ENCODE measurements around the gene KIR3DL1.
"Not testable (repeated sequence)": the region's sequence is repeated elsewhere in the genome, so short reads cannot be mapped to it uniquely, and the experiment has no call there.

The KIR3DL1 gene

DNA sequence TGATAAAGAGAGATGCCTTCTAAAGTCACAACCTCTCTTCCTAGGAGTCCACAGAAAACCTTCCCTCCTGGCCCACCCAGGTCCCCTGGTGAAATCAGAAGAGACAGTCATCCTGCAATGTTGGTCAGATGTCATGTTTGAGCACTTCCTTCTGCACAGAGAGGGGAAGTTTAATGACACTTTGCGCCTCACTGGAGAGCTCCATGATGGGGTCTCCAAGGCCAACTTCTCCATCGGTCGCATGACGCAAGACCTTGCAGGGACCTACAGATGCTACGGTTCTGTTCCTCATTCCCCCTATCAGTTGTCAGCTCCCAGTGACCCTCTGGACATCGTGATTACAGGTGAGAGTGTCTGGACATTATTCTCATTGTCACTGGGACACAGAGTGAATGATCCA lies 28.1 kb upstream of the KIR3DL1 start:
- H3K27ac ChIP-seq (ENCODE audit: poor library complexity, severe bottlenecking); H3K9me3 ChIP-seq (ENCODE audit: severe bottlenecking); H3K36me3 ChIP-seq (ENCODE audit: low read depth); H3K4me3 ChIP-seq (ENCODE audit: severe bottlenecking); DNase-seq (ENCODE audit: low spot score); H3K4me1 ChIP-seq (ENCODE audit: insufficient read depth, poor library complexity, severe bottlenecking); ATAC-seq (ENCODE audit: low read depth); H3K27me3 ChIP-seq (ENCODE audit: insufficient read depth, poor library complexity, severe bottlenecking): not testable (repeated sequence)

DNA sequence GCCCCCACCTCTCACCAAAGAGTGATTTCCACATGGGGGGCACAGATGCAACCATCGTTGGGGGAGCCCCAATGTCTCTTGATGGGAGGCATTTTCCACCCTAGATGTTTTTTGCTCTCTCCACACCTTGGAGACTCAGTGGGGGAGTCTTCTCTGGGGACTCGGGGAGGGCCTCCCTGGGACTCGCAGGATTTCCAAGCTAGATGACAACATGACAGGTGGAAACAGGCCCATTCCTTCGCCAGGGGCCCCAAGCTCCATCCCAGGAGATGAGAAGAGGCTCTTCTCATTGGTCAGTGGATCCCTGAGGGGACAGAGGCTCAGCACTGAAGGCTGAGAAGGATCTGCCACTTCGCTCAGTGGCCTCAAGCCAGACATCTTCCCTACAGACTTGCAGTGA lies 25.6 kb upstream of the KIR3DL1 start:
- Histone ChIP-seq H3K27me3 (ENCODE audit: insufficient read depth, poor library complexity, severe bottlenecking) (no peaks in the 10 kb centered on the region), H3K4me3 (ENCODE audit: severe bottlenecking) (no peak overlapping the region), H3K27ac (ENCODE audit: poor library complexity, severe bottlenecking) (no peak overlapping the region), H3K9me3 (ENCODE audit: severe bottlenecking) (no peaks in the 10 kb centered on the region), H3K36me3 (ENCODE audit: low read depth) (no peaks in the 10 kb centered on the region), H3K4me1 (ENCODE audit: insufficient read depth, poor library complexity, severe bottlenecking) (no peaks in the 10 kb centered on the region)
- DNase-seq (ENCODE audit: low spot score) (no peak), ATAC-seq (ENCODE audit: low read depth) (no peak)
- TF ChIP-seq, protein P1, sequence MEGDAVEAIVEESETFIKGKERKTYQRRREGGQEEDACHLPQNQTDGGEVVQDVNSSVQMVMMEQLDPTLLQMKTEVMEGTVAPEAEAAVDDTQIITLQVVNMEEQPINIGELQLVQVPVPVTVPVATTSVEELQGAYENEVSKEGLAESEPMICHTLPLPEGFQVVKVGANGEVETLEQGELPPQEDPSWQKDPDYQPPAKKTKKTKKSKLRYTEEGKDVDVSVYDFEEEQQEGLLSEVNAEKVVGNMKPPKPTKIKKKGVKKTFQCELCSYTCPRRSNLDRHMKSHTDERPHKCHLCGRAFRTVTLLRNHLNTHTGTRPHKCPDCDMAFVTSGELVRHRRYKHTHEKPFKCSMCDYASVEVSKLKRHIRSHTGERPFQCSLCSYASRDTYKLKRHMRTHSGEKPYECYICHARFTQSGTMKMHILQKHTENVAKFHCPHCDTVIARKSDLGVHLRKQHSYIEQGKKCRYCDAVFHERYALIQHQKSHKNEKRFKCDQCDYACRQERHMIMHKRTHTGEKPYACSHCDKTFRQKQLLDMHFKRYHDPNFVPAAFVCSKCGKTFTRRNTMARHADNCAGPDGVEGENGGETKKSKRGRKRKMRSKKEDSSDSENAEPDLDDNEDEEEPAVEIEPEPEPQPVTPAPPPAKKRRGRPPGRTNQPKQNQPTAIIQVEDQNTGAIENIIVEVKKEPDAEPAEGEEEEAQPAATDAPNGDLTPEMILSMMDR (IDR thresholded peaks at IDR 0.05; ENCODE audit: poor library complexity, severe bottlenecking): no peak

DNA sequence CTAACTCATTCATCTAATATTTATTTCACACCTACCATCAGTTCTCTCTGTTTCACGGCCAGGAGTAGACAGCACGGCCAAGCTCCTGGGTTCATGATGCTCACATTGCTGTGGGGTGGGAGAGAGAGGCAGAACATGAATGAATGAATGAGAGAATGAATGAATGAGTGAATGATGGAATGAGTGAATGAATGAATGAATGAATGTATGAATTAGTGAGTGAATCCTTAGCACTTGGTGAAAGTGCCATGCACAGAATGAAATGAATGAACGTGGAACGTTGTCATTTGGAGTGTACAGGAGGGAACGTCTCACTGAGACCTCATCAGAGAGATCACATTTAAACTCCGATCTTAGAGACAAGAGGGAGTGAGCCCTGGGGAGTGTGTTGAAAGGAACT lies 24.8 kb upstream of the KIR3DL1 start:
- Histone ChIP-seq H3K4me3 (ENCODE audit: severe bottlenecking) (no peak overlapping the region), H3K9me3 (ENCODE audit: severe bottlenecking) (no peaks in the 10 kb centered on the region), H3K4me1 (ENCODE audit: insufficient read depth, poor library complexity, severe bottlenecking) (no peaks in the 10 kb centered on the region), H3K36me3 (ENCODE audit: low read depth) (no peaks in the 10 kb centered on the region), H3K27me3 (ENCODE audit: insufficient read depth, poor library complexity, severe bottlenecking) (no peaks in the 10 kb centered on the region), H3K27ac (ENCODE audit: poor library complexity, severe bottlenecking) (no peak overlapping the region)
- DNase-seq (ENCODE audit: low spot score): no peak
- no peak for ATAC-seq (ENCODE audit: low read depth)
- TF ChIP-seq, protein P1 (IDR thresholded peaks at IDR 0.05; ENCODE audit: poor library complexity, severe bottlenecking): no peak

DNA sequence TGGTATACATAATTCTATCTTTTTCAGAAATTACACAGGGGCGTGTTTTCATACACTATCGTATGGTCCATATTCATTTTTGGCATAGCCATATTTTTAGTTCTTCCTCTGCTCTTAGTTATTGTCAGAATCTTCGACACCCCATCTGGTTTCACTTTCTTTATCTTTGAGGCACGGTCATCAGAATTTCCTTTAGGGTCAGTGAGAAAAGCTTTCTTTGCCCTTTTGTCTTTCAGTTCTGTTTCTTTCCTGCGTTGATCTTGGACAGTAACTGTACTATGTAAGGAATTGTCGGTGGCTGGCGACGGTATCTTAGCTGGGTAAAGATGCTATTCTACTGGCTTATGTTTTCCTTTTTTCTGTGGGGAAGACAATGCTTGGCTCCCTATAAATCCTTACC lies 23.5 kb upstream of the KIR3DL1 start:
- DNase-seq (ENCODE audit: low spot score) (no peak), ATAC-seq (ENCODE audit: low read depth) (no peak)
- H3K27ac ChIP-seq (ENCODE audit: poor library complexity, severe bottlenecking): no peak overlapping the region
- TF ChIP-seq, protein P1 (IDR thresholded peaks at IDR 0.05; ENCODE audit: poor library complexity, severe bottlenecking): no peak
- no peaks in the 10 kb centered on the region for H3K9me3 ChIP-seq (ENCODE audit: severe bottlenecking)
- H3K36me3 ChIP-seq (ENCODE audit: low read depth): no peaks in the 10 kb centered on the region
- no peaks in the 10 kb centered on the region for H3K27me3 ChIP-seq (ENCODE audit: insufficient read depth, poor library complexity, severe bottlenecking)
- H3K4me1 ChIP-seq (ENCODE audit: insufficient read depth, poor library complexity, severe bottlenecking): no peaks in the 10 kb centered on the region
- peak overlapping the region; percentile 12 for H3K4me3 ChIP-seq (ENCODE audit: severe bottlenecking)

DNA sequence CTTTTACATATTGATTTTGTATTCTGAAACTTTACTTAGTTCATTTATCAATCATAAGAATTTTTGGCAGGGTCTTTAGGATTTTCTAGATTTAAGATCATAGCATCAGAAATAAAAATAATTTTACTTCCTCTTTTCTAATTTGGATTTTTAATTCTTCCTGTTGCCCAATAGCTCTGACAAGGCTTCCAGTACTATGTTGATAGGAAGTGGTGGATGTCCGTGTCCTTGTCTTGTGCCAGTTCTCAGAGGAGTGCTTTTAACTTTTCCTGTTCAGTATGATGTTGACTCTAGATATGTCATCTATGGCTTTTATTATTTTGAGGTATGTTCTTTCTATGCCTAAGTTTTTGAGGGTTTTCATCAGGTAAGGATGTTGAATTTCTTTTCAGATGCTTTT lies 20.5 kb upstream of the KIR3DL1 start:
- H3K27ac ChIP-seq (ENCODE audit: poor library complexity, severe bottlenecking): no peak overlapping the region
- H3K27me3 ChIP-seq (ENCODE audit: insufficient read depth, poor library complexity, severe bottlenecking): no peaks in the 10 kb centered on the region
- TF ChIP-seq, protein P1 (IDR thresholded peaks at IDR 0.05; ENCODE audit: poor library complexity, severe bottlenecking): no peak
- no peak for DNase-seq (ENCODE audit: low spot score)
- H3K36me3 ChIP-seq (ENCODE audit: low read depth): no peaks in the 10 kb centered on the region
- no peaks in the 10 kb centered on the region for H3K9me3 ChIP-seq (ENCODE audit: severe bottlenecking)
- ATAC-seq (ENCODE audit: low read depth): no peak
- H3K4me3 ChIP-seq (ENCODE audit: severe bottlenecking): no peak overlapping the region
- no peaks in the 10 kb centered on the region for H3K4me1 ChIP-seq (ENCODE audit: insufficient read depth, poor library complexity, severe bottlenecking)
